CD4-positive, alpha-beta T cell treated with Interleukin-4 for 4 hours (primary cell): ENCODE results near the gene ATP5F1C.
"Not testable (repeated sequence)": the region's sequence is repeated elsewhere in the genome, so short reads cannot be mapped to it uniquely, and the experiment has no call there.

Source experiments
- DNase-seq: peaks from one replicate; pipeline ENCODE4 v3.0.0-alpha.2; 2020

ATP5F1C gene

DNA sequence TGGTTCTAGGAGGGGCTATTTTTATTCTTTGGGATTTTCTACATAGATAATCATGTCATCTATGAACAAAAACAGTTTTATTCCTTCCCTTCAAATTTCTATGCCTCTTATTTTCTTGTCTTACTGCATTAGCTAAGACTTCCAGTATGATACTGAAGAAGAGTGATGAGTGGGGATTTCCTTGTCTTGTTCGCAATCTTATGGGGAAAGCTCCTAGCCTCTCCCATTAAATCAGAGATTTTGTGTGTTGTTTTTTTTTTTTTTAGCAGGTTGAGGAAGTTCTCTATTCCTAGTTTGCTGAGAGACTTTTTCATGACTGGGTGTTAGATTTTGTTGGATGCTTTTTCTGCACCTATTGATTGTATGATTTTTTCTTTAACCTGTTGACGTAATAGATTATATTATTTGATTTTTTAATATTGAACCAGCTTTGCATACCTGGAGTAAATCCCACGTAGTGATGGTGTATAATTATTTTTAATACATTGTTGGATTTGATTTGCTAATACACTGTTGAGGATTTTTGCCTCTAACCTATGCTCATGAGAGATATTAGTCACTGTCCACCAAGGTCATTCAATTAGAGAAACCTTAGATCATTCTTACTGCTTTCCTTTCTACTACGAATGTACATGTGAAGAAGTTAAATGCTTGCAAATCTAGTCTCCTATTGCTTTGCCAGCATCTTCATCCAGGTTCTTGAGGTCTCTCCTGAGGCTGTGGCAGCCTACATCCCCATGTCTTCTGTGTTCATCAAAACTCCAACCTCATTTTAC, 6.5 kb downstream of the ATP5F1C start:
- DNase-seq: no peak

DNA sequence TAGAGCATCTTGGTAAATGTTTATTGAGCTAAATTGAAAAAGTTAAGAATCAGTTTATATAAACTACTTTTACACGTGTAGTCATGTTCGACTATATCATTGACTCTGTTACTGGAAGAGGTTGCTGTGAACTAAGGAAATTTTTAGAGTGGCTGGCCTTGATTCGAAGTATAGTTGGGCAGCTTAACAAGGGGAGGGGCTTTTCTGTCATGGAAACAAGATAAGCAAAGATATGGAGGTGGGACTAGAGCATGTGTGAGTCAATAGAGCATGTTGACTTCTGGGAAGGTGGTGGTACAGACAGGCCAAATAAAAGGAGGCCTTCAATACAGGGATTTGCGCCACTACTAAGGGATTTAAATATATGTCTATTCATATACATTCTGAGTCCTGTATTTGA, 7.6 kb downstream of the ATP5F1C start:
- DNase-seq: no peak

DNA sequence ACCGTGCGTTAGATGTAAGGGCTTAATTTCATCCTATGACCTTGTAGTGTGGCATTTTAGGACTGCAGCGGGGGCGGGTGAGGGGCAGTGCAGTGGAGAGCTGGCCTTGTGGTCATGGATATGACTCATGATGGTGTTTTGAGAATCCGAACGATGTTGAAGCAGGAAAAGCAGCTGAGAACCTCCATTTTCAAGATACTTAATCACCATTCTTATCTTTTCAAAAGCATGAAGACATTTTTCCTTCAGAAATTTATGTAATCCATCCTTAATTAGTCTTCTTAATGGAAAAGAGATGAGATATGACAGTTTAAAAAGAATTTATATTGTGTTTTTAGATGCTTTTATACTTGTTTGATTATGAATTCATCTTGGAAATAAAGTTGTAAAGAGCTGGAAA, 9.6 kb downstream of the ATP5F1C start:
- no peak for DNase-seq

DNA sequence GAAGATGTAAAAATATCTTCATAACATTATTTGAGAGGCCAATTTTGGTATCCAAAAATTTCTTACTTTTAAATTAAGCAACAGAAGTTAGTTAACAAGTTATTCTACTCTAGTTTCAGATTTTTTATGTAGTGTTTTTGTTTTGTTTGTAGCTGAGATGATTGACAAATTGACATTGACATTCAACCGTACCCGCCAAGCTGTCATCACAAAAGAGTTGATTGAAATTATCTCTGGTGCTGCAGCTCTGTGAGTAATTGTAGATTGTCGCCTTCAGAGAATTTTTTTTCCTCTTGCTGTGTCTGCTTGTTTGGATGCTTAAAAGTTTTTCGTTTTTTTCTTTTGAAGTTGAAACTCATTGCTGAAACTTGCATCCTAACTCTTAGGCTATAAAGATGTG, 14.6 kb downstream of the ATP5F1C start:
- no peak for DNase-seq

DNA sequence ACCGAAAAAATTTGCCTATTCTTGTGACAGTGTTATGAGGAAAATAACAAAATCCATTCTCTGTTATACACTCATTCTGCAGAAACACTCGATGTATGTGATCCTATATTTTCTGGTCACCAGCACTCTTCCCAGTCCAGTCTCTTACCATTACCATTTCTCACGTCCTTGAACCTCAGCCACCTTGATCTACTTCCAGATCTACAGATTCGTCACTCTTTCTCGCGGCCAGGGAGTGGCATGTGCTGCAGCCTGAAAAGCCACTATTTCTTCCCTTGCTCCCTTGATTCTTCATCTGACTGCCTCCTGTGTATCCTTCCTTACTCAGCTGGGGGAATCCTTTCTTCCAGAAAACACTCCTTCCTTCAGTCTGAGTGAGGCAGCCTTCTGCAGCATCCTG, 16.2 kb downstream of the ATP5F1C start:
- DNase-seq: no peak

DNA sequence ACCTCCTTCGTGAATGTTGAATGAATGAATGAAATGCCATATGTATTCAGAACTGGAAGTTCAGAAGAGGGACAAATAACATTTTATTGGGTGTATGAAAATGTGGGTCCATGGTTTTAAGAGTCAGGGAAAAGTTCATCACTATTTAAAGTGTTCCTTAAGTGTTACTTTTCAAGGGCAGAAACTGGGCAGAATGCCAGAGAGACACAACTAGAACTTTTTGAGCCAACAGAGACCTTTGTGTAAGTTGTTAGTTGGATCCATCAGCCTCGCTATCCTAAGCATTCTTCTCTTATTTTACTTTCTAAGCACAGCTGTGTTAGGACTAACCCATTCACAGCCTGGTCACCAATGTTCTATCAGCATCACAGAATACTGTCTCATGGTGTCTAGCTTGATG, 16.8 kb downstream of the ATP5F1C start:
- DNase-seq: no peak

DNA sequence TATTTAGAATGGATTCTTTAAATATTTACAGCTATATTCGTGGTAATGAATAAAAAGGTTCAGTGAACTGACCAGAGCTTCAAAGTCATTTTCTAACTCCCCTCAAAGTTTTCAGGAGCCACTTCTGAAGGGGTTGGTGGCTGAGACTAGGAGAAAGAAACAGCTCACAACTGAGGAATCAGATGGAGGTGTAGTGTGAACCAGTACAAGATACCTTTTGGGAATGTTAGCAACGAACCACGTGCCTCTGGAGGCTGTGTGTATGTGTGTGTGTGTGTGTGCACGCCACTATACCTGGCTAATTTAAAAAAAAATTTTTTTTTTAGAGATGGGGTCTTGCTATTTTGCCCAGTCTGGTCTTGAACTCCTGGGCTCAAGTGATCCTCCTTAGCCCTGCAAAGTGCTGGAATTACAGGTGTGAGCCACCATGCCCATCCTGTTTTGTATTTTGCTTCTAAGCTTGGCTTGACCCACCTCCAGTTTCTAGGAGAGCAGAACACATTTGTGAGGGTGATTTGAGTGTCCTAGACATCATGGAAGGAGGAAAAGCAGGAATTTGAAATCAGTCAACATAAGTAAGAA, 20.8 kb downstream of the ATP5F1C start:
- DNase-seq: no peak

DNA sequence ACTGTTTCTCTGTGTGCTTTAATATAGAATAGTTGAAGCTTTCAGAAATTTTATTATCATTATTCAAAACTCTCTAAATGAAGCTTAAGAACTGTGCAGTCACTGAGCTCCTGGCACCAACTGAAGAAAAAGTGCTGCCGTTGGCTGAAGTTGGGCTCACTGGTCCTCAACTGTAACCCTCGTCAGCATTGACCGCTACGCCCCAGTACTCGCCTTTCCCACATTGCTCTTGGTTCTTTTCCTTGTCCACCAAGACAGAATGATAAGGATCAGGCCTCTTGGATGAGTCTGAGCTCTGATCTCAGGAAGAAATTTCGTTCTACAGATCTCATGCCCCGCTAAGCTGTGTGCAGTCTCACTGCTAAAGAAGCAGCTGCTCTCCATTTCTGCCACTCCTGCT, 22.5 kb downstream of the ATP5F1C start:
- no peak for DNase-seq

DNA sequence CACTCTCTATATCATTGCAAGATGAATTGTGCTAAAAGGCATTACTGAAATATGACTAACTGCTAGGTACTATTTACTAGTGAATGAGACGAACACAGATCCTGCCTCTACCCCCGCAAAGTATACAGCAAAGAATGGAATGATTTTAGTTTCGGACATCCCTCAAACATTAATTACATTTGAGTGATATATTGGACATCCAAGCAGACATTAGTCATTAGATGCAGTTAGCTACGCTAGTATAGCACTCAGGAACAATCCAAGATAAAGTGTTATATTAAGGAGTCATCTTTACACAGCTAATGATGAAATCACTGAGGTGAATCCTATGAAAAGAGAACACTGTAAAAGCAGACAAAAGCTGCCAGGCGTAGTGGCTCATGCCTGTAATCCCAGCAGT, 23.0 kb downstream of the ATP5F1C start:
- no peak for DNase-seq

DNA sequence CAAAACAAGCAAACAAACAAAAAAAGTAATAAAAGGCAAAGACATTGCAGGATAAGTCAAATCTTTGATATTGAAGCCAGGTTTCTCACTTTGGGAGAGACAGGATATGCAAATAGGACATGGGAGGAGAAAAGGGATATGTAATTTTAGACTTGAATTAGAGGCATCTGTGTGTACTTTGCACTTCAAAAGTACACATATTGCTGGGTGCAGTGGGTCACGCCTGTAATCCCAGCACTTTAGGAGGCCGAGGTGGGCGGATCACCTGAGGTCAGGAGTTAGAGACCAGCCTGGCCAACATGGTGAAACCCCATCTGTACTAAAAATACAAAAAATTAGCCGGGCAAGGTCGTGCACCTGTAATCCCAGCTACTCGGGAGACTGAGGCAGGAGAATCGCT, 23.8 kb downstream of the ATP5F1C start:
- not testable (repeated sequence) for DNase-seq

DNA sequence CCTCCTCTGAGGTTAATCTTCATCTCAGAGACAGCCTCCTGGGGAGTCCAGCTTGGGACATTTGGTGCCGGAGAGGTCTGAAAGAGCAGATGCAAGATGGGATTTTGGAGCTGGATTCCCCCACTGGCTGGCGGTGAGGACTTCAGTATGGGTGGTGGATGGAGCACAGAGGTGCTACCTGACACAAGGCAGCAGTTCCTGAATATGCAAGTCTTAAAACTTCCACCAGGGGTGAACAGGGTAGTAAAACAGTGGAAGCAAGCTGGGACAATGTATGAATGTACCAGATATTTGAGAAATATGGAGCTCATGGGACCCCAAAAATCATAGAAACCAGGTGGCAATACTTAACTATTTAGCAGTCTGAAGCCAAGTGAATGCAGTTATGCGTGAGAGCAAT, 25.5 kb downstream of the ATP5F1C start:
- DNase-seq: no peak

DNA sequence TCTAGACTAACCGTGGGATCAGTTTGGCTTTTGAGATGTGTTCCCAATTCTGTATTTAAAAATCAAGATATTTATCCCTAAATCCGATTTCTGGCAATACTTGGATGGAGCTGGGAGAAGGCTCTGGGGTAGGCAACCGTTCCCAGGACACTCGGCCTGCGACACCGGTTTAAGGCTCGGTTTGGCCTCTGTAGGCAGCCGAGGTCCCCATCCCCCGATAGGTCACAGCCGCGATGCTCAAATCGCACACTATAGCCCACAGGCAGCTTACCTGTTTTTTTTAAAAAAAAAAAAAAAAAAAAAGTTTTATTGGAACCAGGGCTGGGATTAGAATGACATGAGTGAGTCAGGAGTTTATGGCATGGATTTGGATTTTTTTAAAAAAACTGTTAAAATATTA, 29.6 kb downstream of the ATP5F1C start:
- no peak for DNase-seq

DNA sequence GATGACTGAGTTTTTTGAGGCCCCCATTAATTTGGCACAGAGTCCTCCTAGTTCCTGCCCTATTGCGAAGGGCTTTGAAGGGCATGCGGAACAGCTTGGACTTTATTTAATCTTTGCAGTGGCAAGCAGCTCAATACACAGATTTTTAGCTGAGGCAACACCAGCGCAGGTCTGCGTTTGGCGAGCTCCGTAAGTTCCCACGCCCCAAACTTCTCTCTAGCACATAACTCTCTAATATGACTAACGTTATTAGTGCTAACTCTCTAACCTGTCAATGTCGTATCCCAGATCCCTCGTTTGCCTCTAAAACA, 30.0 kb downstream of the ATP5F1C start:
- DNase-seq: no peak

DNA sequence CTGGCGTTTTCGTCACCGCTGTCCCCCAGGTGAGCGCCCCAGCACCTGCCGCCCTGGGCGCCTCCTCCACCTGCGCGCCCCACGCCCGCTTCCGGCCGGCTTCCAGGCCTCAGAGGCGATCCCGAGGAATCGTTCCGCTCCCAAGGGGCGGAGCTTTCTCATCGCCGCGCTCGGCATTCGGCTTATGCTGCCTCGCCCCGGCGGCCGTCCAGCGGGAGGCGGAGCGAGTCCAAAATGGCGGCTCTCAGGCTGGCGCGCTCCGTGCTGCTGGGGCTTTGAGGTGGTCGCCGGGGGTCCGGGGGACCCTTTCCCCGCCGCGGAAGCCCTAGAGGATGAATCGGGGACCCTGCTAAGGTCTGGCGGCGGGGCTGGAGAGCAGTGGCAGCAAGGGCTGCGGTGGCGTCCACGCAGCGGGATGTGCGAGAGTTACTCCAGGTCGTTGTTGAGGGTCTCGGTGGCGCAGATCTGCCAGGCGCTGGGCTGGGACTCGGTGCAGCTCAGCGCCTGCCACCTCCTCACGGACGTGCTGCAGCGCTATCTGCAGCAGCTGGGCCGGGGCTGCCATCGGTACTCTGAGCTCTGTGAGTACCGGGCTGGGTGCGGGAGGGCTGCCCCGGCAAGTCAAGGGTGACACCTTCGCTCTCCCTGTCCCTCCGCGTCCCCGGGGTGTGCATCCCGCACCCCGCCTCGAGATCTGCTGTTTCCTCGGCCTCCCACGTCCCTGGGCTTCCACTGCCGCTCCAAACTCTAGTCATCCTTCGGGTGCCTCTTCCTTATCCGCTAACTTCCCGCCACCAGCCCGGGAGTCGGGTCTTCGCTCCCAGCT, 30.5 kb downstream of the ATP5F1C start, which contains the start of gene TAF3:
Gene TAF3 (plus strand): TSS at position 211 of the 826 bp plus-strand sequence. CDS start 205 bp downstream, at position 416.
- DNase-seq: peak; percentile 87

DNA sequence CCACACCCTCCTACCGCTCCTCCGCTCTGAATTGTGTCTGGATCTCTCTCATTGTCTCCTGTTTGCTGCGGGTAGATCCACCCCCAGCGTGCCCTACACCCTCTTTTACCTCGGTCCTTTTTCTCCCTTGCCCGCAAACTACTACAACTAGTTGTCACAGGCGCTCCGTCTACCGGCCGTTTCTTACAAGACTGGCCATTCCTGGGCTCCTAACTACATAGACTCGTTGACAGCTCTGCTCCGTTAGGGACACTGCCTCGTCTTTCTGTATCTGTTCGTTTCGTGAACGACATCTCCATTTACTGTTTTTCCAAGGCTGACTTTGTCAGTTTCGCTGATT, 31.1 kb downstream of the ATP5F1C start:
- DNase-seq: peak; percentile 22

DNA sequence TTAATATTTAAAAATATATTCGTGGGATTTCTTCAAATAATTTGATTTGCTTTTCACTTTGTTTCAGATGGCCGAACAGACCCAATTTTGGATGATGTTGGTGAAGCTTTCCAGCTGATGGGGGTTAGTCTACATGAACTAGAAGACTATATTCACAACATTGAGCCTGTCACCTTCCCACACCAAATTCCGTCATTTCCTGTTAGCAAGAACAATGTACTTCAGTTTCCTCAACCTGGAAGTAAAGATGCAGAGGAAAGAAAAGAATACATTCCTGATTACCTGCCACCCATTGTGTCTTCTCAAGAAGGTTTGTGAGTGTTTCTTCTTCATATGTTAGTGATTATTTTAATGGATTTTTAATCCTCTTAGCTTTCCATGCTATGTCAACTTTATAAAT, 36.3 kb downstream of the ATP5F1C start:
- DNase-seq: no peak

DNA sequence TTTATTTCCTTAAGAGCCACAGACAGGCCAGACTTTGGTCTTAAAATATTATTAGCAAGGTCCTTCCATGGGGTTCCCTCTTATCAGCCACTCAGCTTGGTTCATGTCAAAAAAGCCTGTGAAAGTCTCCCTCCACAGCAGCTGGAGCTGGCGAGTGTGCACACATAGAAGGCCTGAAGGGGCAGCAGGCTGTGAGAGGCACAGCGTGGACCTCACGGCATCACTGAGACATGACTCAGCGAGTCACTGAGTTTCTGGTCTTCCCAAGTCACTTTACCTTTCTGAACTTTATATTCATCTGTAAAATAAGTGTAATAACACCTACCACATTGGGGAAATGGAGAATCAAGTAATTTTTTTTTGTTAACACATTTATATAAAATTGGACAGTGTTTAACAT, 39.0 kb downstream of the ATP5F1C start:
- DNase-seq: no peak

DNA sequence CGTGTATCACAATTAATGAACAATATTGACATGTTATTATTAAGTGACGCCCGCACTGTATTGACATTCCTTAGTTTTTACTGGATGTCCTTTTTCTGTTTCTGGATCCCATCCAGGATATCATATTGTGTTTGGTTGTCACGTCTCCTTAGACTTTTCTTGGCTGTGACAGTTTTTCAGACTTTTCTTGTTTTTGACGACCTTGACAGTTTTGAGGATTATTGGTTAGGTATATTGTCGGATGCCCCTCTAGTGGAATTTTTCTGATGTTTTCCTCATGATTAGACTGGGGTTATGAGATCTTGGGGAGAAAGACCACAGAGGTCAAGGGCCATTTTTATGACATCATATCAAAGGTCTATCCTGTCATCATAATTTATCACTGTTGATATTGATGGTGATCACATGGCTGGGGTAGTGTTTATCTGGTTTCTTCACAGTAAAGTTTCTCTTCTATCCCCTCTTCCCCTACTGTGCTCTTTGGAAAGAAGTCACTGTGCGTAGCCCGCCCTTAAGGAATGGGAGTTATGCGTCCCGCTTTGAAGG, 41.4 kb downstream of the ATP5F1C start:
- no peak for DNase-seq

DNA sequence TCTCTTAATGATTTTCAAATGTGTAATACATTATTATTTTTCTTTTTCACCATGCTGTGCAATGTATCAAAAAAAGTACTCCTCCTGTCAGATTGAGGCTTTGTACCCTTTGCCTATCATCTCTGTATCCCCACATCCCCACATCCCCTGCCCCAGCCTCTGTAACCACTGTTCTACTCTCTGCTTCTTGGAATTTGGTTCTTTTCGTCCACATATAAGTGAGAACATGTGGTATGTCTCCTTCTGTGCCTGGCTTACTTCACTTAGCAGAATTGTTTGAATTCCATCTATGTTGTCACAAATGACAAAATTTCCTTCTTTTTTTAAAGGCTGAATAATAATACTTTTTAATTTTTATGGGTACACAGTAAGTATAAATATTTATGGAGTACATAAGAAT, 44.1 kb downstream of the ATP5F1C start:
- DNase-seq: no peak

DNA sequence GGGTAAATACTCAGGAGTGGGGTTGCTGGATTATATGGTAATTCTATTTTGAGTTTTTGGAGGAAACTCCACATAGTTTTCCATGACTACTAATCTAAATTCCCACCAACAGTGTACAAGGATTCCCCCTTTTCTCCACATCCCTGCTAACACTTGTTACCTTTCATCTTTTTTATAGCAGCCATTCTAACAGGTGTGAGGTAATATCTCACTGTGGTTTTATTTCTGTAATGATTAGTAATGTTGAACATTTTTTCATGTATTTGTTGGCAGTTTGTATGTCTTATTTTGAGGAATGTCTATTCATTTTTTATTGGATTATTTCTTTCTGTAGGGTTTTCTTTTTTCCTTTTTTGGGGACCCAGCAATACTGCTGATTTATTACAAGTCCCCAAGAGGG, 45.2 kb downstream of the ATP5F1C start:
- DNase-seq: no peak

DNA sequence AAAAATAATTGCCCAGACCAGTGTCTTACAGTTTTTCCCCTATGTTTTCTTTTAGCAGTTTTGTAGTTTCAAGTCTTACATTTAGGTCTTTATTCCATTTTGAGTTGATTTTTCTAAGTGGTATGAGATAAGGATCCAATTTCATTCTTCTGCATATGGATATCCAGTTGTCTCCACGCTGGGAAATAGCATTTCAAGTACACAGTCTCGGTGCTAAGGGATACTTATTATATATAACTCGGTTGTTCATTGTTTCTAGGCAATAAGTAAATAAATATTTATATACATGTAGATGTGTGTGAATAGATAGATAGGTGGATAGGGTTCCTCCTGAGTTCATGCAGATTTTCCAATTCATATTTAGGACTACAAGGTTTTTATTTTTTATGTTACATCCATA, 46.3 kb downstream of the ATP5F1C start:
- DNase-seq: no peak

DNA sequence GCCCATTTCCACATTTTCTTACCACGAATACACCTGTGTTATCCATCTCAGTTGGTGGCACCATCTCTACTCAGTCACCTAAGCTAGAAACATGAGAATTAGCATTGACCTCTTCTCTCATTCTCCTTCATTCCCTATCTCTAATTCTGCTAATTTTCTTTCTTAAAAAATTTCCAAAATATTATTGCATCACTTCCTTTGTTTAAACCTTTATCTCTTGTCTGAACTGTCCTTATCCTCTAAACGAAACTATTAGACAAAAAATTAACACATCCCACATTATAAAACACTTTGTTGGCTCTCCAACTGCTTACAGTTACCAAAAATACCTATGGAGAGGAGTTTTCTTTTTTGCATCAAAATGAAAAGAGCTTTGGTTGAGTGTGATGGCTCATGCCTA, 48.6 kb downstream of the ATP5F1C start:
- no peak for DNase-seq

DNA sequence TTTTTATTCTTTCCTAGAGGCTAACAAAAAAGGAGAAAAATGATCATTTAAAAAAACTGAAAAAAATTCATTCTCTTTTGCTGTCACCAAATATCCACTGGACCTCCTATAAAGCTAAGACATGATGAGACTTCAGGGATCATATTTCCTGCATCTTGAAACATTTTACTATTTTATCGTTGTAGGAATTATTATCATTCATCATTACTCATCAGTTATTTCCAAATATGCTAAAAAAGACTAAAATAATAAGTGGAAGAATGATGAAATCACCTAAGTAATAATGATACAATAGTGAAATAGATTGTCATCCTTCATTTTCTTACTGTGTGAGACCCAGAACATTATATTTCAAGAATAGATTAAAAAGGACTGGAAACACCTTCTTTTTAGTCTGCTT, 58.6 kb downstream of the ATP5F1C start:
- no peak for DNase-seq

DNA sequence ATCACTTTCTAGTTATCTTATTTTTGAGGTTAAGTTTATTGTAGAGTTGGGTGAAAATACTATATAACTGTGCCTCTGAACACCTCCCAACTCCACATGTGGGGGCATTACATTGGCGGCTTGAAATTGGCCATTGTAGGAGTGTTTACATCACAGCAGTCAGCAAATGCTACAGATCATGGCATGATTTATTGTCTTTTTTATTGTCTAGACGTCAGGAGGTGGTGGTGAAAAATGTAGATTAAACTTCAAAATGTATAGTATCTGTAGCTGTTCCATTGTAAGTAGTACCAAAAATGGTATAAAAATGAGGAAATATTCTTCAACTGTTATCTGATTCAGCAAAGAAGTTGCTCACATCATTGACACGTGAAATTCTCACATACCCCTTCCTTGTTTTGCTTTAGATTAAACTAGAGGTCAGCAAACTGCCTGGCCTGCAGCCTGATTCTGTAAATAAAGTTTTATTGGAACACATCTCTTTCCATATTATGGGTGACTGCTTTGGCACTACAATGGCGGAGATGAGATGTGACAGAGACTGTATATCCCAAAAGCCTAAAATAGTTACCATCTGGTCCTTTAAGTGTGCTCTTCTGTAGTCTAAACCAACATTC, 65.4 kb downstream of the ATP5F1C start:
- no peak for DNase-seq
